ENCODE data around the gene PODXL2. TPM values are rescaled to one million over a fixed set of nuclear protein-coding genes. Genes with fewer than 3 reads are reported as not detected.

PODXL2 gene
- total and polyA plus RNA-seq, 2 donors (not counting 1 experiment from before 2014, with no cell fraction given) = 3.1 to 4.0 TPM

GRCh38 chr3:127672429-127673190 lies 43.6 kb downstream of the PODXL2 start, which contains the start of gene ABTB1:
TSS of gene ABTB1 (plus strand) at chr3:127672952. CDS start at chr3:127673026, 74 bp downstream.
- intact Hi-C loops (cut with micrococcal nuclease) = loop anchor here (1.0 to 2.0 kb wide), 4 partner anchors 25 to 82 kb away; partner anchors contain the start of genes MCM2, PODXL2 and TPRA1
- H4K20me1 ChIP-seq (ENCODE audit: control insufficient read depth, insufficient read depth, low read length, poor library complexity, severe bottlenecking) = peaks cover 34% of the 10 kb centered on the region
- Mint-ChIP-seq H3K4me1 (peaks cover 29% of the 10 kb centered on the region), H3K27me3 (no peaks in the 10 kb centered on the region), H3K4me3 (peak within 1 kb of the TSS; percentile 94), H3K27ac (peak within 1 kb of the TSS; percentile 98), H3K9me3 (ENCODE audit: insufficient read depth) (no peaks in the 10 kb centered on the region)
- TF ChIP-seq EZH2 (IDR thresholded peaks at IDR 0.05; ENCODE audit: borderline replicate concordance, insufficient read depth, low read depth, low read length, poor library complexity, severe bottlenecking) = no peak
- no peak for TF ChIP-seq CTCF (IDR thresholded peaks at IDR 0.05)
- DNase-seq (peak; percentile 88), ATAC-seq (ENCODE audit: low read depth) (peak; percentile 87)
- peaks cover 0 to 17% of the 10 kb centered on the region in 2 experiments for H3K36me3 ChIP-seq (replicated peaks in 1 of 2; ENCODE audit: control extremely low read depth in 1 of 2, control insufficient read depth in 1 of 2, extremely low read depth in 1 of 2, insufficient read depth in 2 of 2, low read length in 1 of 2)
- peak within 1 kb of the TSS; percentile 98 for H3K9ac ChIP-seq (ENCODE audit: low read length)
- H3K79me2 ChIP-seq (ENCODE audit: control insufficient read depth, insufficient read depth, low read length) = peaks cover 24% of the 10 kb centered on the region
- CTCF ChIA-PET = interaction anchor here (0.9 to 1.1 kb wide), 2 partner anchors 74 to 403 kb away, joined by 3 read pairs; partner anchors contain the start of gene MCM2
- peak within 1 kb of the TSS; percentile 93 for H2AFZ ChIP-seq (ENCODE audit: insufficient read depth, low read depth, low read length, poor library complexity, severe bottlenecking)
- POLR2A ChIA-PET = interaction anchor here (0.7 to 1.8 kb wide), 5 partner anchors 24 to 82 kb away, joined by 3 to 11 read pairs (median 5); partner anchors contain the start of gene MCM2
- peaks cover 16 to 22% of the 10 kb centered on the region in 2 donors for H3K4me1 ChIP-seq (ENCODE audit: control insufficient read depth in 2 of 2, insufficient read depth in 2 of 2, low read length in 2 of 2)
- H3K4me3 ChIP-seq (ENCODE audit: control extremely low read depth in 1 of 5, extremely low read depth in 1 of 5, insufficient read depth in 1 of 5, low read depth in 2 of 5, low read length in 4 of 5) = peak within 1 kb of the TSS; percentile 41 to 87 (median 79)
- under 1% methylated on average over 92 of the region's 102 CpGs for WGBS (ENCODE audit: insufficient coverage)
- peak within 1 kb of the TSS; percentile 83 to 96 for H3K27ac ChIP-seq (ENCODE audit: low read length in 2 of 2)
- no peaks in the 10 kb centered on the region for H3K27me3 ChIP-seq (replicated peaks in 1 of 4; ENCODE audit: control extremely low read depth in 1 of 4, control insufficient read depth in 3 of 4, insufficient read depth in 4 of 4, low read length in 3 of 4)
- peak within 1 kb of the TSS; percentile 99 for H3K4me2 ChIP-seq (replicated peaks; ENCODE audit: low read depth, low read length, poor library complexity, severe bottlenecking)
- H3K9me3 ChIP-seq (ENCODE audit: control extremely low read depth in 1 of 3, control insufficient read depth in 2 of 3, insufficient read depth in 1 of 3, low read length in 2 of 3) = no peaks in the 10 kb centered on the region

All from B cell (primary cell).